Left lung (tissue), 10 donors: ENCODE data around the gene PPP1R37. TPM values are rescaled to one million over a fixed set of nuclear protein-coding genes. Genes with fewer than 3 reads are reported as not detected.

Experiments
- ATAC-seq: fragments of 200-7000 bp; cut with Tn5 transposase; one replicate; pipeline ENCODE4 v1.9.1; 2020; ENCODE audit warnings: moderate library complexity
- DNase-seq, 4 donors: peaks; one replicate each; pipeline ENCODE4 v3.0.0-alpha.2; 2013 to 2020
- H3K27ac ChIP-seq, 2 donors: fragments of 200-600 bp; sonication (generic) in 1 of 2; one replicate each; pipeline versions ENCODE4 v1.5.0 to v1.8.0; 2020 to 2021
- H3K27me3 ChIP-seq, 2 donors: fragments of 200-600 bp; sonication (generic) in 1 of 2; one replicate each; pipeline versions ENCODE4 v1.5.0 to v1.8.0; 2020 to 2021
- H3K36me3 ChIP-seq, 2 donors: fragments of 200-600 bp; sonication (generic) in 1 of 2; one replicate each; pipeline versions ENCODE4 v1.5.0 to v1.8.0; 2020 to 2021
- H3K4me1 ChIP-seq, 2 donors: fragments of 200-600 bp; one replicate each; pipeline ENCODE4 v1.8.0; 2021
- H3K4me3 ChIP-seq, 2 donors: fragments of 200-600 bp; sonication (generic) in 1 of 2; one replicate each; pipeline versions ENCODE4 v1.5.0 to v1.8.0; 2020 to 2021; ENCODE audit warnings: mild to moderate bottlenecking in 1 of 2
- H3K9me3 ChIP-seq, 2 donors: fragments of 200-600 bp; sonication (generic) in 1 of 2; one replicate each; pipeline versions ENCODE4 v1.5.0 to v1.8.0; 2020 to 2021
- intact Hi-C, 2 donors: fragments of 100-400 bp; cut with DNase I; formaldehyde crosslinking; loops; one replicate each; pipeline versions ENCODE4 v1.11.2 to v1.14.2; 2022
- polyA plus RNA-seq, 6 donors: library from polyadenylated mRNA; unstranded; fragments of 120-200 nt; gene quantifications; one replicate each; pipeline ENCODE4 v1.2.1, GENCODE V29; 2013; ENCODE audit not compliant: insufficient read length in 6 of 6
- total RNA-seq, 2 donors: library from RNA; stranded (reverse); fragmentation: NEBNext Ultra II Directional; extraction: Animal tissue kit (Norgen Biotek cat#: 25700); gene quantifications; one replicate each; pipeline ENCODE4 v1.2.1, GENCODE V29; 2021
- TF ChIP-seq, protein P1 (sequence below), 2 donors: fragments of 200-600 bp; sonication (generic) in 1 of 2; IDR thresholded peaks; one replicate each; pipeline versions ENCODE4 v1.5.0 to v1.8.0; 2021; ENCODE audit warnings: antibody characterized with exemption in 2 of 2
- donor health status: DM: no; HTN: yes; CAD: no.
- donor health status: DM: no; HTN: no; CAD: no.

Gene PPP1R37
- total and polyA plus RNA-seq, 8 donors, result 17.3 to 29.8 (median 26.0) TPM

DNA sequence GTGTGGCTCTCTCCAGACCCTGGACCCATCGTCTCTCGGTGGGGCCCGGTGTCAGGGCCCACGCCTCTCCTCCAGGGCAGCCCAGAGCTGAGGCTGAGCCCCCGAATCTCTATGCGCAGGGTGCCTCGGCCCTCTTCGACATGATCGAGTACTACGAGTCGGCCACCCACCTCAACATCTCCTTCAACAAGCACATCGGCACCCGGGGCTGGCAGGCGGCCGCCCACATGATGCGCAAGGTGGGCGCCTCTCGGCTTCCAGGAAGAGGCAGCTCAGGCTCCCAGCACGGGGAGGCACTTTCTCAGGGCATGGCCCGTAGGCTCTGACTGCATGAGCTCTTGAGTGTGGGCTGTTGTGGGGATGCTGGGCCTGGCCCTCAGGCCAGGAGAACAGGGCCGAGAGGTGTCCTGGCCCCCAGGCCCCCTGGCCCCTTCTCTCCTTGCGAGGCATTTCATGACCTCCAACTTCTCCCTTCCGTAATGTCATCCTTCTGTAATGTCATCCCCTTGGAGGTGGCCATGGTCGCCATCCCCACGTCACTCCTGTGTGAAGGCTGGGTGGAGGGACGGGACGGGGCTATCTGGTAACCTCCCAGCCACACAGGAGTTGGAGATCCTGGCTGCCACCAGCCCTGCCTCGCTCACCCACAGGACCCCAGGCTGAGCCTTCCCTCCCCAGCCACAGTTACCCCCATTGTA, 48.4 kb downstream of the PPP1R37 start:
- H3K4me1 ChIP-seq, result no peaks in the 10 kb centered on the region
- intact Hi-C loops, result no loop called here
- H3K27ac ChIP-seq, result no peak overlapping the region
- H3K4me3 ChIP-seq, result no peak overlapping the region
- ATAC-seq (no peak), DNase-seq (no peak)
- H3K27me3 ChIP-seq, result no peaks in the 10 kb centered on the region
- H3K36me3 ChIP-seq, result peaks cover 0 to 58% of the 10 kb centered on the region in 2 donors
- no peaks in the 10 kb centered on the region for H3K9me3 ChIP-seq
- TF ChIP-seq, protein P1, sequence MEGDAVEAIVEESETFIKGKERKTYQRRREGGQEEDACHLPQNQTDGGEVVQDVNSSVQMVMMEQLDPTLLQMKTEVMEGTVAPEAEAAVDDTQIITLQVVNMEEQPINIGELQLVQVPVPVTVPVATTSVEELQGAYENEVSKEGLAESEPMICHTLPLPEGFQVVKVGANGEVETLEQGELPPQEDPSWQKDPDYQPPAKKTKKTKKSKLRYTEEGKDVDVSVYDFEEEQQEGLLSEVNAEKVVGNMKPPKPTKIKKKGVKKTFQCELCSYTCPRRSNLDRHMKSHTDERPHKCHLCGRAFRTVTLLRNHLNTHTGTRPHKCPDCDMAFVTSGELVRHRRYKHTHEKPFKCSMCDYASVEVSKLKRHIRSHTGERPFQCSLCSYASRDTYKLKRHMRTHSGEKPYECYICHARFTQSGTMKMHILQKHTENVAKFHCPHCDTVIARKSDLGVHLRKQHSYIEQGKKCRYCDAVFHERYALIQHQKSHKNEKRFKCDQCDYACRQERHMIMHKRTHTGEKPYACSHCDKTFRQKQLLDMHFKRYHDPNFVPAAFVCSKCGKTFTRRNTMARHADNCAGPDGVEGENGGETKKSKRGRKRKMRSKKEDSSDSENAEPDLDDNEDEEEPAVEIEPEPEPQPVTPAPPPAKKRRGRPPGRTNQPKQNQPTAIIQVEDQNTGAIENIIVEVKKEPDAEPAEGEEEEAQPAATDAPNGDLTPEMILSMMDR (IDR thresholded peaks at IDR 0.05), result no peak

DNA sequence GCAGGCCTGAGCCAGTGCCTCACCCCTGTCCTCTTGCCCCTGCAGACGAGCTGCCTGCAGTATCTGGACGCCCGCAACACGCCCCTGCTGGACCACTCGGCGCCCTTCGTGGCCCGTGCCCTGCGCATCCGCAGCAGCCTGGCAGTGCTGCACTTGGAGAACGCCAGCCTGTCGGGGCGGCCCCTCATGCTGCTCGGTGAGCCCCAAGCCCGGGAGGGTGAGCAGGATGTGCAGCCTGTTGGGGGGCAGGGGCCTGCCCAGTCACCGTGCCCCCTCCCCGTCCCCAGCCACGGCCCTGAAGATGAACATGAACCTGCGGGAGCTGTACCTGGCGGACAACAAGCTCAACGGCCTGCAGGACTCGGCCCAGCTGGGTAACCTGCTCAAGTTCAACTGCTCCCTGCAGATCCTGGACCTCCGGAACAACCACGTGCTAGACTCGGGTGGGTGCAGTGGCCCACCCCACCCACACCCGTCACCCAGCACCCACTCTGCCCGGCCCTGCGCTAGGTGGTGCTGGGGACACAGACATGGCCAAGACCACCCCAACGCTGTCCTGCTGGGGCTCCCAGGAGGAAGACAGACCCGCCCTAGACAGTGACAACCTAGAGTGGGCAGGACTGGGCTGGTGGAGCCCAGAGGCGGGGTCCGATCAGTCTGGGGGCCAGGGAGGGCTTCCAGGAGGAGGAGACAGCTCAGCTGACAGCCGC, 49.2 kb downstream of the PPP1R37 start:
- H3K36me3 ChIP-seq, result peaks cover 0 to 66% of the 10 kb centered on the region in 2 donors

DNA sequence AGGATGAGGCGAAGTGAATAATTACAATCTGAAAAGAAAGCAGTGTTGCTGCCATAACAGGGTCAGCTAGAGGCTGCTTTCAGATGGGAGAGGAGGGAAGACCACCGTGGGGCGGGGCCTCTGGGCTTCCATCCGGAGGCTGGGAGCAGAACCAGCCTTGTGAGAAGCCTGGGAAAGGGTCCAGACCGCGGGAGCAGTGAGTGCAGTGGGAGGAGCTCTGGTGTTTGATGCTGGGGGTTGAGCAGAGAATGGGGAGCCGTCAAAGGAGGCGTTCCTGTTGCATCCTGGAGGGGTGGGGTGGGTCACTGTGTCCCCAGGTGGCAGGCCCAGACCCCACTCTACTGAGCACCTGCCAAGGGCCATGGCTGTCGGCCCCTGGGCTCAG, 49.7 kb downstream of the PPP1R37 start:
- Histone ChIP-seq H3K27ac (no peak overlapping the region), H3K4me3 (no peak overlapping the region), H3K27me3 (no peaks in the 10 kb centered on the region), H3K36me3 (peaks cover 0 to 72% of the 10 kb centered on the region in 2 donors), H3K9me3 (no peaks in the 10 kb centered on the region), H3K4me1 (no peaks in the 10 kb centered on the region)
- intact Hi-C loops, result no loop called here
- ATAC-seq (no peak), DNase-seq (no peak)
- TF ChIP-seq, protein P1 (IDR thresholded peaks at IDR 0.05), result no peak

More for the DNA sequence above, 49.2 kb downstream of the PPP1R37 start:
- TF ChIP-seq, protein P1 (IDR thresholded peaks at IDR 0.05), result no peak
- Histone ChIP-seq H3K9me3 (no peaks in the 10 kb centered on the region), H3K4me3 (no peak overlapping the region), H3K4me1 (no peaks in the 10 kb centered on the region), H3K27me3 (no peaks in the 10 kb centered on the region), H3K27ac (no peak overlapping the region)
- intact Hi-C loops, result no loop called here
- DNase-seq, result no peak
- no peak for ATAC-seq

DNA sequence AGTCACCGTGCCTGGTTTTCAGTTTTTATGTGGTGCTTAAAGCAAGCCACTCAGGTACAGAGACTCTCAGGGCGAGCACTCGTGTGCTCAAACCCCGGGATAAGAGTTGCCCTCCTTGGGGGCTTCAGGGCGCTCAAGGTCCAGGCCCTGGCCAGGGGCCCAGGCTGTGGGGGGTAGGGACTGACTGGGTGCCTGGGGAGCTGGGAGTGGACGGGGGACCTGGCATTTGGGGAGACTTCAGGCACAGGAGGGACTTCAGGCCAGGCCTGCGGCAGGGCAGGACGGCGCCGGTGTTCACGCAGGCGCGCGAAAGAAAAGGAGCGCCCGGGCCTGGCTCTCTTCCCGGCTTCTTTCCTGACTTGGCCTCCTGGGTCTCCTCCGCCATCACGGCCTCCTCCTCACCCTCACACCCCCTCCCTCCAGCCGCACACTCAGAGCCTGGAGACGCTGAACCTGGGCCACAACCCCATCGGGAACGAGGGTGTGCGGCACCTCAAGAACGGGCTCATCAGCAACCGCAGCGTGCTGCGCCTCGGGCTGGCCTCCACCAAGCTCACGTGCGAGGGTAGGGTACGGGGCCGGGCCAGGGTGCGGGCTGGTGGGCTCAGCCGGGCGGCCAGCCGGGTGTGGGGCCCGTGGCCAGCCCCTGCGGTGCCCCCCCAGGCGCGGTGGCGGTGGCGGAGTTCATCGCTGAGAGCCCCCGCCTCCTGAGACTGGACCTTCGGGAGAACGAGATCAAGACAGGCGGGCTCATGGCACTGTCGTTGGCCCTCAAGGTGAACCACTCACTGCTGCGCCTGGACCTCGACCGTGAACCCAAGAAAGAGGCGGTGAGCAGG, 51.7 kb downstream of the PPP1R37 start:
- H3K4me1 ChIP-seq, result no peaks in the 10 kb centered on the region
- no peak overlapping the region for H3K27ac ChIP-seq
- H3K27me3 ChIP-seq, result no peaks in the 10 kb centered on the region
- no peak overlapping the region for H3K4me3 ChIP-seq
- TF ChIP-seq, protein P1 (IDR thresholded peaks at IDR 0.05), result no peak
- ATAC-seq (no peak), DNase-seq (no peak)
- peaks cover 0 to 83% of the 10 kb centered on the region in 2 donors for H3K36me3 ChIP-seq
- H3K9me3 ChIP-seq, result no peaks in the 10 kb centered on the region
- intact Hi-C loops, result no loop called here
